ENCODE measurements around the gene CXXC1.

CXXC1 gene

DNA sequence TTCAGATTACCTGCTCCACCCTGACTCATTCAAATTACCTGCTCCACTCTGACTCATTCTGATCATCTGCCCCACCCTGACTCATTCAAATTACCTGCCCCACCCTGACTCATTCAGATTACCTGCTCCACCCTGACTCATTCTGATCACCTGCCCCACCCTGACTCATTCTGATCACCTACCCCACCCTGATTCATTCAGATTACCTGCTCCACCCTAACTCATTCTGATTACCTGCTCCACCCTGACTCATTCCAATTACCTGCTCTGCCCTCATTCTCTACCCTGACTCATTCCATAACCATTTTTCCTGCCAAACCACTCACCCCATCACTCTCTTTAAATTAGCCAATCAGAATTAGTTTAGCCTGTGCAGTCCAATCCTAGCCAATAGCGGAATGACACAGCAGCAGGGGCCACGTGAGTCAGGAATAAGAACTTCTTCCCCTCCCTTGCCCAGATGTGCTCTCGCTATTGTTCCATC, 47.4 kb downstream of the CXXC1 start:
- no peak overlapping the region for H3K27ac ChIP-seq
- H2AFZ ChIP-seq: no peak overlapping the region
- H3K79me2 ChIP-seq: no peaks in the 10 kb centered on the region
- TF ChIP-seq, protein P1, sequence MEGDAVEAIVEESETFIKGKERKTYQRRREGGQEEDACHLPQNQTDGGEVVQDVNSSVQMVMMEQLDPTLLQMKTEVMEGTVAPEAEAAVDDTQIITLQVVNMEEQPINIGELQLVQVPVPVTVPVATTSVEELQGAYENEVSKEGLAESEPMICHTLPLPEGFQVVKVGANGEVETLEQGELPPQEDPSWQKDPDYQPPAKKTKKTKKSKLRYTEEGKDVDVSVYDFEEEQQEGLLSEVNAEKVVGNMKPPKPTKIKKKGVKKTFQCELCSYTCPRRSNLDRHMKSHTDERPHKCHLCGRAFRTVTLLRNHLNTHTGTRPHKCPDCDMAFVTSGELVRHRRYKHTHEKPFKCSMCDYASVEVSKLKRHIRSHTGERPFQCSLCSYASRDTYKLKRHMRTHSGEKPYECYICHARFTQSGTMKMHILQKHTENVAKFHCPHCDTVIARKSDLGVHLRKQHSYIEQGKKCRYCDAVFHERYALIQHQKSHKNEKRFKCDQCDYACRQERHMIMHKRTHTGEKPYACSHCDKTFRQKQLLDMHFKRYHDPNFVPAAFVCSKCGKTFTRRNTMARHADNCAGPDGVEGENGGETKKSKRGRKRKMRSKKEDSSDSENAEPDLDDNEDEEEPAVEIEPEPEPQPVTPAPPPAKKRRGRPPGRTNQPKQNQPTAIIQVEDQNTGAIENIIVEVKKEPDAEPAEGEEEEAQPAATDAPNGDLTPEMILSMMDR (IDR thresholded peaks at IDR 0.05): no peak
- H3K4me1 ChIP-seq: no peaks in the 10 kb centered on the region
- H3K27me3 ChIP-seq (ENCODE audit: control insufficient read depth, insufficient read depth, low read length): no peaks in the 10 kb centered on the region
- H3K9ac ChIP-seq: no peak overlapping the region
- H3K4me2 ChIP-seq (ENCODE audit: low read length): no peak overlapping the region
- no peaks in the 10 kb centered on the region for H3K36me3 ChIP-seq (ENCODE audit: control insufficient read depth, insufficient read depth, low read length)
- H3K4me3 ChIP-seq (ENCODE audit: low read depth, low read length): no peak overlapping the region
- no peaks in the 10 kb centered on the region for H3K9me3 ChIP-seq (ENCODE audit: control insufficient read depth, low read length)

DNA sequence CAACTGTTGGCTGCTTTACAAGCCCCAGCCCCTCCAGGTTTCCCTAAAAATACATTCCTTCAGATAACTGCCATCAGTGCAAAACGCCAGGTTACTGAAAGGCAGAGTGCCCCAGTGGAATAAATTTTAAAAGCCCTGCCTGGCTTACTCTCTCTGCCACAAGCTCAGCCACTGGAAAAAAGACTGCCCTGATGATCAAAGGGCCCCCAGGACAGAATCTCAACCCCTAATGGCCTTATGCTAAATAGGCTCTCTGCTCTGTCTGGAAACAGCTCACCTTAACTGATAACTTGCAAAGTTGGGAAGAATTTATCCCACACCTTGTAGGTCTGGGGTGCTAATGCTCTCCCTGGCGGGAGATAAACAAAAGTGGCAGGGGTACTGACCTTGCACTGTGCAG, 55.1 kb downstream of the CXXC1 start:
- no peak overlapping the region for H3K4me2 ChIP-seq (ENCODE audit: low read length)
- H3K4me1 ChIP-seq: no peaks in the 10 kb centered on the region
- H2AFZ ChIP-seq: no peak overlapping the region
- no peak overlapping the region for H3K9ac ChIP-seq
- no peak overlapping the region for H3K4me3 ChIP-seq (ENCODE audit: low read depth, low read length)
- no peaks in the 10 kb centered on the region for H3K27me3 ChIP-seq (ENCODE audit: control insufficient read depth, insufficient read depth, low read length)
- H3K9me3 ChIP-seq (ENCODE audit: control insufficient read depth, low read length): no peaks in the 10 kb centered on the region
- H3K27ac ChIP-seq: no peak overlapping the region
- H3K36me3 ChIP-seq (ENCODE audit: control insufficient read depth, insufficient read depth, low read length): no peaks in the 10 kb centered on the region
- no peaks in the 10 kb centered on the region for H3K79me2 ChIP-seq
- TF ChIP-seq, protein P1 (IDR thresholded peaks at IDR 0.05): no peak

Data from parathyroid adenoma (tissue), 2 donors.